Measurements from ENCODE around the gene MRPL11.
A peak's percentile ranks its signal among the peaks of the same experiment; 100 is the strongest.

The MRPL11 gene

DNA sequence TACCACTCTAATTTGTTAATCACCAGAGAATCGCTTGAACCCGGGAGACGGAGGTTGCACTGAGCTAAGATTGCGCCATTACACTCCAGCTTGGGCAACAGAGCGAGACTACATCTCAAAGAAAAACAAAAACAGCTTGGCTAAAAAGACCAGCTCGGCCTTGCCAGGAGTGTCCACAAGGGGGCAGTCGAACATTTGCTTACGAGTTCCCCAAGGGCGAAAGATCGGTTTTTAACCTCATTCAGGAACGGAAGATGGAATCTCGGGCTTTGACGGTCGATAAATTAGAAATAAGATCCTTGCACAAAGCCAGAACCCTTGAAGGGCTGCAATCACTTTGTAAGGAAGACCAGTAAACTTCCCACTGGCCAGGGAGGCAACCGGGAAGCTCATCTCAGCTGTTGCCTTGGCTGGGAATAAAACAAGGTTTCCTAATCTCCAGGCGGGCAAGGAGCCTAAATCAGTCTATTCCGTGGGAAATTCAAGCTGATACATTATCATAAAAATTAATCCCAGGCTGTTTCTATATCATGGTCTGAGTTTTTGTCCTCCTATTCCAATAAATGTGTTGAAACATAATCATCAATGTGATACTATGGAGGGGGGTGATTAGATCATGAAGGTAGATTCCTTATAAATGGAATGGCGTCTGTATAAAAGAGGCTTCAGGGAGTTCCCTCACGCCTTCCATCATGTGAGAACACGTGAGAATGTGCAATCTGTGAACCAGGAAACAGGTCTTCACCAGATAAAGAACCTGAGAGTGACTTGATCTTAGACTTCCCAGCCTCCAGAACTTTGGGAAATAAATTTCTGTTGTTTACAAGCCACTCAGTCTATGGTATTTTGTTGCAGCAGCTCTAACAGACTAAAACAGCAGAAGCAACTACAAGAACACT lies 52.2 kb downstream of the MRPL11 start:
- peak; percentile 76 for DNase-seq
